GM15510 (cell line): ENCODE measurements around the gene LYPLAL1.
A peak's percentile ranks its signal among the peaks of the same experiment; 100 is the strongest.

Experiments
- POLR2A ChIP-seq: IDR thresholded peaks from 3 replicates; pipeline ENCODE4 v1.6.1; 2011; ENCODE audit warnings: borderline replicate concordance; ENCODE audit not compliant: insufficient read length; ENCODE audit errors: extremely low read depth

The LYPLAL1 gene

DNA sequence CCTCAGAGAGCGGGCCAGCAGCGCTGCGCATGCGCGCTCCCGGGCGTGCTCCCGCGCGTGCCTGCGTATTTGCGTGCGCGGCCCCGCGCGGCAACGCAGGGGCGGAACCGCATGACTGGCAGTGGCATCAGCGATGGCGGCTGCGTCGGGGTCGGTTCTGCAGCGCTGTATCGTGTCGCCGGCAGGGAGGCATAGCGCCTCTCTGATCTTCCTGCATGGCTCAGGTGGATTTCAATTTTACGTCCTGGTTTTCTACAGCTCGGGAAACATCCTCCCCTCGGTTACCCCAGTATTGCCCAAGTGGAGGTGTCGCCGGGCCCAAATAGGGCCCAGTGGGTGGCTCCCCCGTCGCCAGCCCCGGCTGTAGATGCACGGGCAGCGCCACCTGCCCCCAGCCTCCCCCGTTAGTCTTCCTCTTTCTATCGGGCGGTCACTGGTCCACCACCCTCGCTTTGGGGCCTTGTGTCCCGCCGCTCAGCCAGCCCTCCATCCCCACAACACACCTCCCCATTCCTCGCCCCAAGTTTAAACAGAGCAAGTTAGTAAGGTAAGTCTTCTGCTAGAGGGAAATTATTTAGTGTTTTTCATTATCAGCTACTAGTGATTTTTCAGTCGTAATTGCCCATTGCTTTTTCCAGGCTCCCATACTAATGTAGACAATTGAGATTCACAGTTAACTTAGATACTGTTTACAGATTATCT, at the start of gene LYPLAL1:
TSS of gene LYPLAL1 (plus strand) at position 121 of the 702 bp plus-strand sequence. CDS start at position 134, 13 bp downstream.
- peak; percentile 97 for TF ChIP-seq POLR2A

DNA sequence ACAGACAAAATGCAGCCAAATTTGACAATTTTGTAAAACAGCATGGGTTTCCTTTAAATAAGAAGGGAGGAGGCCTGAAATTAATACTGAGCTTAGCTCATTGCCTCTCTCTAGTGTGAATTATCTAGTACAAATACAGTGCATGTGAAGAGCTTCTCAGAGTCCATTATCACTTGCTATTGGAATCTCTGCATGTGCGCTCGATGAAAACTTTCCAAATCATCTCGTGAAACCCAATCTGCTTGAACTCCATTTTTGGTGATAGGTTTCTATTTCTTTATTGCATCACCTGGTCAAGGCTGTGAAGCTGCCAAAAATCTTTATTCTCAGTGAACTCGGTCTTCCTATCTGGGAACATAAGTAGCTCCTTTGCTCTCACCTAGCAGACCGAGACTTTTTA, 49.5 kb upstream of the LYPLAL1 start:
- no peak for TF ChIP-seq POLR2A

DNA sequence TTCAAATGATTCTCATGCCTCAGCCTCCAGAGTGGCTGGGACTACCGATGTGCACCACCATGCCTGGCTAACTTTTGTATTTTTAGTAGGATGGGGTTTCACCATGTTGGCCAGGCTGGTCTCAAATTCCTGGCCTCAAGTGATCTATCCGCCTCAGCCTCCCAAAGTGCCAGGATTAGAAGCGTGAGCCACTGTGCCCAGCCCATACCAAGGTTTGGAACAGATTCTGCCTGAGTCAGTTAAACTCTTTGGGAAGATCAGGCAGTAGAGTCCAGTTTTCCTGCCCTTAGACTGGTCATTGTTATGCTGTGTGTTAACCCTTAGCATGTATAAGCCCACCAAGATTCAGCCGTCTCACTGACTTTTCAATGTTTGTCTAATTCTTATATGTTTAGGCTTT, 48.3 kb upstream of the LYPLAL1 start:
- no peak for TF ChIP-seq POLR2A

DNA sequence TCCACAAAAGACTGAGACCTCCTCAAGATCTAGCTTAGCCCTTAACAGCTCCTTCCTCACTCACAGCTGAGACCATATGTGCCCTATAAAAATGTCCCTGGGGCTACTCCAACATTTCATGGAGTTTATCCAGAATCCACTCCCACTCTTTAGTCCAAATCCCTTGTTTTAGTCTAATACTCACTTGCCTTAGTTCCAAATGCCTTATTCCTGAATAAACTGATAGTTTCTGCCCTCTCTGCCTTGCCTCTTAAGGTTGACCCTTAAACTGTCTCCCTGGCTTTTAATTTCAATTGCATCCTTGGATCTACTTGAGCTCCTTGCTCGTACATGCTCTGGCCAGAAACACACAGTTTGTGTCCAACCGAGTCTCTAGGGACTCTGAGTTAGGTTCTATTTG, 47.3 kb upstream of the LYPLAL1 start:
- no peak for TF ChIP-seq POLR2A

DNA sequence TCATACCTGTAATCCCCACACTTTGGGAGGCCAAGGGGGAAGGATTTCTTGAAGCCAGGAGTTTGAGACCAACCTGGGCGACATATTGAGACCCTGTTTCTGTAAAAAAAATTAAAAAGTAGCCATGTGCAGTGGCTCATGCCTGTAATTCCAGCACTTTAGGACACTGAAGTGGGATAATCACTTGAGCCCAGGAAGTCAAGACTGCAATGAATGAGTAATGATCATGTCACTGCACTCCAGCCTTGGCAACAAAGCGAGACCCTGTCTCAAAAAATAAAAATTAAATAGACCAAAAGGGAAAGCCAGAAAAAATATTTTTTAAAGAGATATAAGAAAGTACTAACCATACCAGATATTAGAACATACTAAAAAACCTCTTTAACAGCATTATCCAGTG, 44.7 kb upstream of the LYPLAL1 start:
- TF ChIP-seq POLR2A, result no peak

DNA sequence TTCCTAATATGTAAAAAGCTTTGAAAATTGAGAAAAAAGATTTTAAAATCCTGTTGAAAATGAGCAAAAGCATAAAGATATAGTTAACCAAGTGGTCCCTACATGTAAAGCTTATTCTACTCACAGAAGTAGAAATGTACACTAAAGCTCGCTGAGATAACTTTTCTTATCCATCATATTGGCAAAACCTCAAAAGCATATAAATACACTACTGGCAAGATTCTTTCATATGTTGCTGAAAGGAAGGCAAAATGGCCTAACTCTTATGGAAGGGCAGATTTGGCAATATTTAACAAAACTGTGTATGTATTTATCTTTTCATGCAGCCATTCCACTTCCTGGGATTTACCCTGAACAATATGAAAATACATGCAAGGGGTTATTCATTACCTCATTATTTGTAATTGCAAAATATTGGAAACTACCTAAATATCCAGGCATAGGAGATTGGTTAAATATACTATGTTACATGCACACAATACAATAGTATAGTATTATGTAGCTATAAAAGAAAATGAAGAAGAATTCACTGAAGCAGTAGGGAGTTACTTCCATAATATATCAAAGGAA, 43.2 kb upstream of the LYPLAL1 start:
- TF ChIP-seq POLR2A, result no peak

DNA sequence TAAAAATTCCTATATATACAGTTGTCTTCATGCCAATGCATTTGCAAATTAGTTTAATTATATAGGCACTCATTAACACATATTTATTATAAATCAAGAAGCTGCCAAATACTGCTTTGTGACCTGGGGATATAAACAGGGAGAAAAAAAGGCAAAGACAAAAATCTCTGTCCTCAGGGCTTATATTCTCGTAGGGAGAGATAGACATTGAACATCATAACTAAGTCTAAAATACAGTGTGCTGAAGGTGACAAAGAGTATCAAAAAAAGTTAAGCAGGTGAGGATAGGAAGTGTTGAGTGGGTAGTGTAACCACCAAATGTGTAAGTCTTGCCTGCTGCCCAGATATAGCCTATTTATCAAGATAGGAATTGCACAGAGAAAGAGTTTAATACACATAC, 40.7 kb upstream of the LYPLAL1 start:
- TF ChIP-seq POLR2A, result no peak

DNA sequence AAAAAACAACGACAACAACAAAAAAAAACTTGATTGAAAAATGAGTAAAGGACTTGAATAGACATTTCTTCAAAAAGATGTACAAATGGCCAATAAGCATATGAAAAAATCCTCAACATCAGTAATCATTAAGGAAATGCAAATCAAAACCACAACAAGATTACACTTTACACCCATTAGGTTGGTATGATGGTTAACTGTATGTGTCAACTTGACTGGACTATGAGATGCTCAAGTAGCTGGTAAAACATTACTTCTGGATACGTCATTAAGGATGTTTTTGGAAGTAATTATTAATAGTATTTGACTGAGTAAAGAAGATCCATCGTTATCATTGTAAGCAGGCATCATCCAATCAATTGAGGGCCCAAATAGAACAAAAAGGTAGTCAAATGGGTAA, 34.9 kb upstream of the LYPLAL1 start:
- no peak for TF ChIP-seq POLR2A

DNA sequence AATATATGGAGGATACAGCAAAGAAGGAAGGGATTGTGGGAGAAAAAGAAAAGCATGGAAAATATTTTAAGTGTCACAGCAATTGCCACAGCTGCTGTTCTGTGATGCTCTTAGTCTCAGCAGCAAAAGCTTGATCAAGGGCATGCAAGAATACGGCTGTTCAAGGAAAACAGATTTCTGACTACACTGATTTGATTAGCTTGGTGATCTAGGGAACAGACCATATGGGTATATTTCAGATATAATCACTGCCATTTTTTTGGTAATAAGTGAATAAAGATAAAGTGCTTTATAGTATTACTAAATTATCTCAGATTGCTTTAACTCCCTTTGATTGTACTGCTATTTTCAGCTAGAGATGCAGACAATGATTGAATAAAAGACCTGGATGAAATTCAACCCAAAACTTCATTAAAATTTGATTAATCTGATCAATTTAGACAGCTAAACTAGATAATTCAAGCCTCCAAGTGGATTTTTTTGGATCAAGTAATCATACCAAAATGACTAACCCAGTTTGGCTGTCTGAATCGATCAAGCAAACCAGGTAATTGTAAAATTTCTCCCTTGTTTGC, 33.3 kb upstream of the LYPLAL1 start:
- TF ChIP-seq POLR2A, result no peak

DNA sequence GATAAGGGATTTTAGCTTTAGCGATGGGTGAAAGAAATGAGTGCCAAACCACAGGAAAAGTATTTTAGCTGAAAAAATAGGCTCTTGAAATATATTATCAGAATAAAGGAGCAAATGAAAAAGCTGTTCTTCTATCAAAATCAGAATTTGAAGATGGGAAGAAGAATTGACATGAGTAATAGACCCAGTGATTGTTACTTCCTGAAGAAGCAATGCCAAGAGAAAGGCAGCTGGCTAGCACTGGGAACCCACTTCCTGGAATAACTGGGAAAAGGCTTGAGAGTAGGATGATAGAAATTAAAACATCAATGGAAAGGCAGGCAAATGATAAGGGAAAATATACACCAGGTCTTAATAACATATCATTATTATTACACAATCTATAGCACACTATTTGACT, 29.9 kb upstream of the LYPLAL1 start:
- no peak for TF ChIP-seq POLR2A

DNA sequence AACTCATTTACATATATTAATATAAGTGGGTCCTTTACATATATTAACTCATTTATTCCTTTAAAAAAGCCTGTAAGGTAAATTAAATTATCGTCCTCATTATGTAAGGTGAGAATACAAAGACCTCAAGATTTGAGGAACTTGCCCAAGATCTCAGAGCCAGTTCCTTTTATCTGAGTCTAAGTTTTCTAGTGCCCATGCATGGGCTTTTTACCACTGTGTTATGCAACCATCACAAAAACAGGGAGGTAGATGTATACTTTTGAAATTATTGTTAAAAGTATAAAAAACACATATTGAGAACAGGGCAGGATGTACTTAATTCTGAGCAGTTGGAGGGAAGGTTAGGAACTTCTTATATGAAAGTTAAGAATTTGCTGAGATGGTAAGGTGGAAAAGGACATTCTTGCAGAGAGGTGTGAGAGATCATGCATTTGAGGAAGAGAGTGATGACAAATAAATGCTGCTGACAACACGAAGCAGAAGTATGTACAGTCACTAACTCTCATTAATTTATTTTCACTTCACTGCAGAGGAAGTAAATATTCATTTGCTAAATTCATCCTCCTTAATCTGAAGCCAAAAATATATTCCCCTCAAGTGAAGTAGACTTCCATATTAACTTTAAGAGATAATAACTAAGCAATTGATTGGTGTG, 28.9 kb upstream of the LYPLAL1 start:
- TF ChIP-seq POLR2A, result no peak

DNA sequence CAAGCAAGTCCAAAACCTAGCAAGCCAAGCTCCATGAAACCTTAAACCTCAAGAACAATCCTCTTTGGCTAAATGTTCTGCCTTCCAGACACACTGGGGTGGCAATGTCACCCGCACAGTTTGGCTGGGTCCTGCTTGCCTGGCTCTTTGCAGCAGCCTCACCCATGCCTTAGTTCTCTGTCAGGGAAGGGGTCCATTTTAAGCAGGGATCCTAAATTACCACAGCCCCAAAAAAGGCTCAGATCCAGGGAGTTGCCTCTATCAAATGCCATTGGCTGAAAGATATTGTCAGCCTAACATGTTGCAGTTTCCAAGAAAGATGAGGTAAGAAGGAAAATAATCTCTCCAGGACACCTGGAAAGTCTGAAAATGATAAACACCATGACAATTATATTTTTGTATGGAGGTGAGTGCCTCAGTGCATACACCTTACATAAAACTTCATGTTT, 26.1 kb upstream of the LYPLAL1 start:
- TF ChIP-seq POLR2A, result no peak

DNA sequence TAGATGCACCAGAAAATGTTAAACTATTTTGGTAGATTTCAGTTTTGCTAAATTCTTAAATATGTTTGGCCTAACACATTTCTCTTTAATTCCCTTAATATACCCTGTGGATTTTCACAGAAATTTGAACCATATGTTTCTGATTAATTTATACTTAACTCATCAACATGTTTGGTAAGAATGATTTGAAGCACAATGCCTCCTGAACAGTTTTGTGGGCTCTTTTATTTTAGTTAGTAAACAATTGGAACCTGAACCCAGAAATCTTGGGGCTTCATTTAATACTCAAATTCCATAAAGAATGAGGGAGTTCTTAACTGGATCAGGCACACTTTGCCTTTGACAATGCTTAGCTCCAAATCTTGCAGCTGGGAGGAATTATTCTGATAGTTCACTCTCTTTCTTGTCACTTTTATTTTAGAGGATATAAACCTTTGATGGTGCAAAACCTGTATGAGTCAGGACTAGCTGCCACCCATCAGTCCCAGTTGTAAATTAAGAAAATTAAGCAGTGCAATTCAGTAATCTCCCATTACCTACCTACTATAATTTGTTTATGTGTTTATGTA, 24.6 kb upstream of the LYPLAL1 start:
- no peak for TF ChIP-seq POLR2A

DNA sequence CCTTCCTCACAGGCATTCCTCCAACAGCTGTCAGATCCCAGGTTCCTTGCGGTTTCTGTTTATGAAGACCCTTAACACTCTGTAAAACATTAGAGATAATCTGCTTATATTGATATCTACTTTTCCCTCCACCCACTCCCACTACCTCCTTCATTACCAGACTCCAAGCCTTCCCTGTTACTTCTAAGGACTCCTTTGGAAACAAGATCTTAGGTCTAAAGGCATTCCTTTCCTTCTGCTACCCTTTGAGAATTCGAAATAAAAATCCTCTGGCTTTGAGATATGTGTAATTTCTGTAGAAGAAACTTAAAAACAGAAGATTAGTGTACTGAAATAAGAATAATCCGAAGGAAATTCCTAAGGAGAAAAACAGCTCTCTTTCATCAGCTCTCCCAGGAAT, 23.7 kb upstream of the LYPLAL1 start:
- no peak for TF ChIP-seq POLR2A

DNA sequence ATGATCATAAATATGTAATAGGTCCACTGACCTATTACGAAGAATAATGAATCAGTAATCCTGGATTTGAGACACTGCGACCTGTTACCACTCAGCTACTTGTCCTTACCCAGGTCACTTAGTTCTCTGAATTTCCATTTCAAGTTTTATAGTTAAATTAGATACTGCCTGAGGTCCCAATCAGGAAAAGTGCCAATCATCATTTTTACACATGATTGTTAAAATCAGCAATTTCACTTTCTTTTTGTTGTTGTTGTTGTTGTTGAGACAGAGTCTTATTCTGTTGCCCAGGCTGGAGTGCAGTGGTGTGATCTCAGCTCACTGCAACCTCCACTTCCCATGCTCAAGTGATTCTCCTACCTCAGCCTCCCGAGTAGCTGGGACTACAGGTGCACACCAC, 22.8 kb upstream of the LYPLAL1 start:
- TF ChIP-seq POLR2A, result no peak

DNA sequence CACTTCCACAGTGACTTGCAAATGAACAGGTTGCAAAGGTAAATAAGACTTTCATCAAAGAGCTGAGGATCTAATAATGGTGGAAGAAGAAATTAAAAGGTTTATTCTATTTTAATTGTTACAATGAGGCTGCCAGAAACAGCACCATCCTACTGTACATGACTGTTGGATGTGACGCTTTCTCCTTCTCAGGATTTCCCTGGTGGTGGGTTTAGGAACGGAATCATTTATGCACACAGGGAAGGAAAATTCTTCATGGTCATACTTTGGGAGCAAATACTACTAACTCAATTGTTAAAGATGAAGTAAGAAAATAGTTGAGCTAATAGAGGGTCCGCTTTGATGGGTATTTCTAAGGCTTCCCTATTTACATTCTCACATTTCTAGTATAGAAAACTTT, 22.2 kb upstream of the LYPLAL1 start:
- no peak for TF ChIP-seq POLR2A

DNA sequence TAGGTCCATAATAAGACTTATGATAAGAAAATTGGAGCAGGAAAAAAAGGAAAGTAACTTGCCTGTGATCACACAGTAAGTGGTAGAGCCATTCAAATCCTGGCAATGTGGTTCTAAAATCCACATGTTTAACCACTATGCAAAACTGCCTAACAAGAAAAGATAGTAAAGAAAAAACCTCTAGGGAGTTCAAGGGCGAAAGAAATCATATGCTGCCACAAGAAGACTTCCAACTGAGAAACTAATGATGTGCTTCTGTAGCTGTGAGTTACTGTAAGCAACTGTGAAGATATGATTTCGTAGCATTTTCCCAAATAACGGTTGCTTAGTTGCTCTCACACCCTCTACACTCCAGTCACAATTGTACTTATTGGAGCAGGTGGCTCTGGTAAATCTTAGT, 20.9 kb upstream of the LYPLAL1 start:
- no peak for TF ChIP-seq POLR2A
